ENCODE measurements around the gene COL20A1.

- TF ChIP-seq KAT7 (CRISPR knock-in tag; IDR thresholded peaks at IDR 0.05; ENCODE audit: borderline replicate concordance) (no peak), ZNF331 (CRISPR knock-in tag; IDR thresholded peaks at IDR 0.05) (no peak), HHEX (CRISPR knock-in tag; IDR thresholded peaks at IDR 0.05) (no peak), ZNF703 (CRISPR knock-in tag; IDR thresholded peaks at IDR 0.05; ENCODE audit: borderline replicate concordance) (no peak), BRCA1 (CRISPR knock-in tag; IDR thresholded peaks at IDR 0.05) (no peak), SALL2 (CRISPR knock-in tag; IDR thresholded peaks at IDR 0.05) (no peak), RFX1 (IDR thresholded peaks at IDR 0.05) (no peak), ZNF788 (CRISPR knock-in tag; IDR thresholded peaks at IDR 0.05; ENCODE audit: borderline replicate concordance) (no peak)
Observed at GRCh38 chr20:63351326-63351700, 58.3 kb downstream of the COL20A1 start.
